ENCODE measurements around the gene FILIP1L.

The FILIP1L gene

DNA sequence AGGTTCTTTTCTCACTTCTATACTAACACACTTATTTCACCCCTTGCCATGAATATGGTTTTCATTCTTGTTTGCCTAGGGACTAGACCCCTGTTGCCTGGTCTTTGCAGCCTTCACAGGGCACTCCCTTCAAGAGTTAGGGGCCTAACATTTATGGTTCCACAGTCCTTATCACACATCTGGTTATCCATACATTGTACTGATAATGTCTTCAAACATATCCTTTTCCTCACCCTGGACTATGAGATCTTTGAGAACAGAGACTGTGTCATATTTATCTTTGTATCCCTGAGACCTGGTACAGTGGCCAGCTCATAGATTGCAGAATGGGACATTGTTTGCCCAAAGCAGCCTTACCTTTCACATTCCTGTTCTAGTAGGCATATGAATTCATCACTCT is 190.4 kb downstream of the FILIP1L start:
- peaks cover 6% of the 10 kb centered on the region for H3K4me1 ChIP-seq (ENCODE audit: insufficient read depth, low read length, poor library complexity, severe bottlenecking)

DNA sequence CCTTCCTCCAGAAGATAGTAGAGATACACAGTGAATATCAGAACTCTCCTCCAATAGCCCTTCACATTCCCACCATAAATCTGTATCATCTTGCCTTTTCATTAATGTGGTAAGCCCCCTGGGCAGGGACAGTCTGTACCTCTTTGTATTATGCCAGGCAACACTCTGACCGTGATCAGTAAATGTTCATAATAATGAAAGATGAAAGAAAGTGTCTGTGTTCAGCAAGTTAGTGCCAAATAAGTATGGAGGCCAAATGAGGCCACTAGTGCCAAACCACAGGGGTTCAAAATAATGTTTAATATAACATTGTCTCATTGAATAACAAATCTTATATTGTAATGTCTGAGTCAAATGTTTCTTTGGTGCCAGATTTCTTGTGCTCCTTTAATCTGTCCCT is 192.3 kb downstream of the FILIP1L start:
- TF ChIP-seq EZH2phosphoT487 (IDR thresholded peaks at IDR 0.05; ENCODE audit: borderline replicate concordance): no peak
- TF ChIP-seq, protein P1, sequence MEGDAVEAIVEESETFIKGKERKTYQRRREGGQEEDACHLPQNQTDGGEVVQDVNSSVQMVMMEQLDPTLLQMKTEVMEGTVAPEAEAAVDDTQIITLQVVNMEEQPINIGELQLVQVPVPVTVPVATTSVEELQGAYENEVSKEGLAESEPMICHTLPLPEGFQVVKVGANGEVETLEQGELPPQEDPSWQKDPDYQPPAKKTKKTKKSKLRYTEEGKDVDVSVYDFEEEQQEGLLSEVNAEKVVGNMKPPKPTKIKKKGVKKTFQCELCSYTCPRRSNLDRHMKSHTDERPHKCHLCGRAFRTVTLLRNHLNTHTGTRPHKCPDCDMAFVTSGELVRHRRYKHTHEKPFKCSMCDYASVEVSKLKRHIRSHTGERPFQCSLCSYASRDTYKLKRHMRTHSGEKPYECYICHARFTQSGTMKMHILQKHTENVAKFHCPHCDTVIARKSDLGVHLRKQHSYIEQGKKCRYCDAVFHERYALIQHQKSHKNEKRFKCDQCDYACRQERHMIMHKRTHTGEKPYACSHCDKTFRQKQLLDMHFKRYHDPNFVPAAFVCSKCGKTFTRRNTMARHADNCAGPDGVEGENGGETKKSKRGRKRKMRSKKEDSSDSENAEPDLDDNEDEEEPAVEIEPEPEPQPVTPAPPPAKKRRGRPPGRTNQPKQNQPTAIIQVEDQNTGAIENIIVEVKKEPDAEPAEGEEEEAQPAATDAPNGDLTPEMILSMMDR (conservative IDR thresholded peaks at IDR 0.05; ENCODE audit: low read length): no peak
- Histone ChIP-seq H3K4me1 (ENCODE audit: insufficient read depth, low read length, poor library complexity, severe bottlenecking) (peaks cover 6% of the 10 kb centered on the region), H3K27me3 (ENCODE audit: insufficient read depth, low read length, poor library complexity, severe bottlenecking) (no peaks in the 10 kb centered on the region)

More for the DNA sequence above, 190.4 kb downstream of the FILIP1L start:
- Histone ChIP-seq H3K27me3 (ENCODE audit: insufficient read depth, low read length, poor library complexity, severe bottlenecking) (no peaks in the 10 kb centered on the region), H3K79me2 (ENCODE audit: insufficient read depth, low read length) (no peaks in the 10 kb centered on the region), H3K9me3 (ENCODE audit: insufficient read depth, low read depth, low read length) (no peaks in the 10 kb centered on the region), H3K9ac (ENCODE audit: low read depth, low read length, poor library complexity, severe bottlenecking) (no peak overlapping the region), H3K4me3 (ENCODE audit: low read length, poor library complexity, severe bottlenecking) (no peak overlapping the region), H2AFZ (ENCODE audit: low read length) (no peak overlapping the region), H4K20me1 (ENCODE audit: insufficient read depth, low read length, poor library complexity, severe bottlenecking) (no peaks in the 10 kb centered on the region), H3F3A (ENCODE audit: low read depth) (no peaks in the 10 kb centered on the region), H3K36me3 (ENCODE audit: insufficient read depth, low read length) (no peaks in the 10 kb centered on the region), H3K4me2 (ENCODE audit: low read depth, low read length, poor library complexity, severe bottlenecking) (no peak overlapping the region), H3K9me2 (replicated peaks; ENCODE audit: low read depth, low read length) (no peaks in the 10 kb centered on the region)
- no peak for TF ChIP-seq EZH2phosphoT487 (IDR thresholded peaks at IDR 0.05; ENCODE audit: borderline replicate concordance)
- TF ChIP-seq, protein P1 (conservative IDR thresholded peaks at IDR 0.05; ENCODE audit: low read length): no peak

DNA sequence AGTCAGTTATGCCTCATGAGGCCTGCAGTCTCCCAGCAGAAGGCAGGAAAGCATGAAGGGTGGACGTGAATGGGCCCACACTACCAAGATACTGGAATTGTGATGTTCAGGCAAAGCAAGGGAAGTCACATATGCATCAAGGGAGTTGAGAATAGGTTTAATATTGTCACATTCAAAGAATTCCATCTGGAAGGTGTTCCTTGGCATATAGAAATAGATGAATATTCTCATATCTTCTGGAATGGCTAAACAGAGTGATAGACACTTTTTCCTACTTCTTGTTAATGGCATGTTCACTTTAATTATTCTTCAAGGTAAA is 193.0 kb downstream of the FILIP1L start:
- TF ChIP-seq, protein P1 (conservative IDR thresholded peaks at IDR 0.05; ENCODE audit: low read length): no peak
- TF ChIP-seq EZH2phosphoT487 (IDR thresholded peaks at IDR 0.05; ENCODE audit: borderline replicate concordance): no peak

More for the DNA sequence above, 192.3 kb downstream of the FILIP1L start:
- Histone ChIP-seq H3K36me3 (ENCODE audit: insufficient read depth, low read length) (no peaks in the 10 kb centered on the region), H3K4me2 (ENCODE audit: low read depth, low read length, poor library complexity, severe bottlenecking) (no peak overlapping the region), H3K9me3 (ENCODE audit: insufficient read depth, low read depth, low read length) (no peaks in the 10 kb centered on the region), H4K20me1 (ENCODE audit: insufficient read depth, low read length, poor library complexity, severe bottlenecking) (no peaks in the 10 kb centered on the region), H3K79me2 (ENCODE audit: insufficient read depth, low read length) (no peaks in the 10 kb centered on the region), H3F3A (ENCODE audit: low read depth) (no peaks in the 10 kb centered on the region), H2AFZ (ENCODE audit: low read length) (no peak overlapping the region), H3K4me3 (ENCODE audit: low read length, poor library complexity, severe bottlenecking) (no peak overlapping the region), H3K9me2 (replicated peaks; ENCODE audit: low read depth, low read length) (no peaks in the 10 kb centered on the region), H3K9ac (ENCODE audit: low read depth, low read length, poor library complexity, severe bottlenecking) (no peak overlapping the region)

More for the DNA sequence above, 193.0 kb downstream of the FILIP1L start:
- H3K79me2 ChIP-seq (ENCODE audit: insufficient read depth, low read length): no peaks in the 10 kb centered on the region
- no peak overlapping the region for H3K4me2 ChIP-seq (ENCODE audit: low read depth, low read length, poor library complexity, severe bottlenecking)
- no peak overlapping the region for H2AFZ ChIP-seq (ENCODE audit: low read length)
- H3K4me3 ChIP-seq (ENCODE audit: low read length, poor library complexity, severe bottlenecking): no peak overlapping the region
- no peak overlapping the region for H3K9ac ChIP-seq (ENCODE audit: low read depth, low read length, poor library complexity, severe bottlenecking)
- no peaks in the 10 kb centered on the region for H3K27me3 ChIP-seq (ENCODE audit: insufficient read depth, low read length, poor library complexity, severe bottlenecking)
- H3K9me3 ChIP-seq (ENCODE audit: insufficient read depth, low read depth, low read length): no peaks in the 10 kb centered on the region
- no peaks in the 10 kb centered on the region for H3F3A ChIP-seq (ENCODE audit: low read depth)
- no peaks in the 10 kb centered on the region for H4K20me1 ChIP-seq (ENCODE audit: insufficient read depth, low read length, poor library complexity, severe bottlenecking)
- no peaks in the 10 kb centered on the region for H3K36me3 ChIP-seq (ENCODE audit: insufficient read depth, low read length)
- no peaks in the 10 kb centered on the region for H3K9me2 ChIP-seq (replicated peaks; ENCODE audit: low read depth, low read length)
- H3K4me1 ChIP-seq (ENCODE audit: insufficient read depth, low read length, poor library complexity, severe bottlenecking): peaks cover 6% of the 10 kb centered on the region

All from Loucy (cell line).